ENCODE data around the gene SIGLEC7. TPM values are rescaled to one million over a fixed set of nuclear protein-coding genes. Genes with fewer than 3 reads are reported as not detected.

The SIGLEC7 gene
- total and polyA plus RNA-seq, 10 donors, result 6.8 to 59.9 (median 26.5) TPM

DNA sequence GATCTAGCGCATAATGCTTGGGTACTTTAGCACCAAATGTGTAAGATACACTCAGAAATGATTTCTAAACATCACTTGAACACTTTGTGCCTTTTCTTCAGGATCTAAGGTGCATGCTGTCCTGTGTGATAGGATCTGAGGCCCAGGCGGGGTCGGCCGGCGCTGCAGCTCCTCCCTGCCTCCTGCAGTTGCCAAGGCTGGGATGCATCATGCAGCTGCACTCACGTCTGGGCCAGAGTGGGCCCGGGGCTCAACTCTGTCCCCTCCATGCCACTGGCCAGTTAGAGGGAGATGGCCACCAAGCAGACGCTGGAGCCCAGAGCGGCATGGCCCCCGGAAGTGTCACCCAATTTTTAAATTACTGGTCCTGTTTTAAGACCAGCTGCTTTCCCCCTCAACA lies 53.5 kb downstream of the SIGLEC7 start:
- H3K27ac ChIP-seq, result no peak overlapping the region
- no peaks in the 10 kb centered on the region for H3K36me3 ChIP-seq
- peaks cover 0 to 43% (median 0%) of the 10 kb centered on the region in 7 donors for H3K27me3 ChIP-seq (replicated peaks in 1 of 7)
- no peaks in the 10 kb centered on the region for H3K4me1 ChIP-seq
- DNase-seq, result no peak
- TF ChIP-seq POLR2A (IDR thresholded peaks at IDR 0.05) (no peak), POLR2AphosphoS5 (IDR thresholded peaks at IDR 0.05) (no peak)
- TF ChIP-seq, protein P1, sequence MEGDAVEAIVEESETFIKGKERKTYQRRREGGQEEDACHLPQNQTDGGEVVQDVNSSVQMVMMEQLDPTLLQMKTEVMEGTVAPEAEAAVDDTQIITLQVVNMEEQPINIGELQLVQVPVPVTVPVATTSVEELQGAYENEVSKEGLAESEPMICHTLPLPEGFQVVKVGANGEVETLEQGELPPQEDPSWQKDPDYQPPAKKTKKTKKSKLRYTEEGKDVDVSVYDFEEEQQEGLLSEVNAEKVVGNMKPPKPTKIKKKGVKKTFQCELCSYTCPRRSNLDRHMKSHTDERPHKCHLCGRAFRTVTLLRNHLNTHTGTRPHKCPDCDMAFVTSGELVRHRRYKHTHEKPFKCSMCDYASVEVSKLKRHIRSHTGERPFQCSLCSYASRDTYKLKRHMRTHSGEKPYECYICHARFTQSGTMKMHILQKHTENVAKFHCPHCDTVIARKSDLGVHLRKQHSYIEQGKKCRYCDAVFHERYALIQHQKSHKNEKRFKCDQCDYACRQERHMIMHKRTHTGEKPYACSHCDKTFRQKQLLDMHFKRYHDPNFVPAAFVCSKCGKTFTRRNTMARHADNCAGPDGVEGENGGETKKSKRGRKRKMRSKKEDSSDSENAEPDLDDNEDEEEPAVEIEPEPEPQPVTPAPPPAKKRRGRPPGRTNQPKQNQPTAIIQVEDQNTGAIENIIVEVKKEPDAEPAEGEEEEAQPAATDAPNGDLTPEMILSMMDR (IDR thresholded peaks at IDR 0.05 in 8 of 11, conservative IDR thresholded peaks at IDR 0.05 in 3 of 11), result no peak
- 87 to 95% (median 91%) methylated on average over 10 of the region's 10 CpGs for WGBS, 5 donors
- intact Hi-C loops (cut with DNase I; ENCODE audit: low total_unique reads), result no loop called here
- no peak overlapping the region for H3K4me3 ChIP-seq
- H3K9me3 ChIP-seq, result no peaks in the 10 kb centered on the region

DNA sequence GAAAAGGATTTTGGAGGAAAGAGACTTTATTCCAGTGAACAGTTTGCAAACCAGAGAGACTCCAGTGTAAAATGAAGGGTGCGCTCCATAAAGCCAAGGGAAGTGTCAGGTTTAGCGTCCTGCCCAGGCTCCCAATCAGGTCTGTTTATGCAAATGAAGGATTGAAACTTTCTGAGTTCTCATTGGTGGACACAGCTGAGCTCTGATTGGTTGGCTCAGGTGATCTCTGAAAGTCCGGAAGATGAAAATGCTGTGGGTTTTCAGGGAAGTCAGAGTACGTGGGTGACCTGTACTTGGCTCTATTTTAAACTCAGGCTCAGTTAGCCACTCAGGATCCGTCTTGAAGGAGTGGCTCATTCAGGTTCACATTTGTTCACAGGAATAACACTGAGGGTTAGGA lies 54.1 kb downstream of the SIGLEC7 start:
- no peak for DNase-seq
- H3K4me3 ChIP-seq, result no peak overlapping the region
- no peaks in the 10 kb centered on the region for H3K4me1 ChIP-seq
- peaks cover 0 to 49% (median 0%) of the 10 kb centered on the region in 7 donors for H3K27me3 ChIP-seq (replicated peaks in 1 of 7)
- H3K27ac ChIP-seq, result no peak overlapping the region
- intact Hi-C loops (cut with DNase I; ENCODE audit: low total_unique reads), result no loop called here
- no peaks in the 10 kb centered on the region for H3K36me3 ChIP-seq
- WGBS, 5 donors, result 67 to 83% (median 78%) methylated on average over 5 of the region's 5 CpGs
- H3K9me3 ChIP-seq, result no peaks in the 10 kb centered on the region
- TF ChIP-seq, protein P1 (IDR thresholded peaks at IDR 0.05 in 8 of 11, conservative IDR thresholded peaks at IDR 0.05 in 3 of 11), result no peak
- TF ChIP-seq POLR2AphosphoS5 (IDR thresholded peaks at IDR 0.05) (no peak), POLR2A (IDR thresholded peaks at IDR 0.05) (no peak)

DNA sequence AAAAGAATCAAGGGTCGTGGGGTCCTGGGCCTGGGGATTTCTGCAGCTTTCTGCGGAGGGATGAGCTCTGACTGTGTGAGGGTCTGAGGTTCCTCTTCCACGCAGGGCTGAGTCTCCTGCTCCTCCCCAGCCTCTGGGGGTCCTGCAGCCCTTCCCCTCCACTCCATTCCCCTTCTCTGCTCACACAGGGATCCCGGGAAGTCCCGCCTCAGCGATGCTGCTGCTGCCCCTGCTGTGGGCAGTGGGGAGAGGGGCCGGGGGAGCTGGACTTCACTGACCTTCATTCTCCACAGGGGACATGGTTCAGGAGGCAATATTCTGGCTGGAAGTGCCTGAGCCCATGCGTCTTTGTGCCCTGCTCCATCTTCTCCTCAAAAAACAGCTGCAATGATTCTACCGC lies 56.5 kb downstream of the SIGLEC7 start:
- no peak for DNase-seq
- Histone ChIP-seq H3K27ac (no peak overlapping the region), H3K4me3 (no peak overlapping the region), H3K36me3 (no peaks in the 10 kb centered on the region), H3K9me3 (no peaks in the 10 kb centered on the region), H3K27me3 (replicated peaks in 1 of 7) (peaks cover 0 to 56% (median 0%) of the 10 kb centered on the region in 7 donors), H3K4me1 (peaks cover 0 to 4% (median 0%) of the 10 kb centered on the region in 6 donors)
- WGBS, 5 donors, result 69 to 87% (median 84%) methylated on average over 5 to 9 of the region's 9 CpGs
- TF ChIP-seq POLR2A (IDR thresholded peaks at IDR 0.05) (no peak), POLR2AphosphoS5 (IDR thresholded peaks at IDR 0.05) (no peak)
- TF ChIP-seq, protein P1 (IDR thresholded peaks at IDR 0.05 in 8 of 11, conservative IDR thresholded peaks at IDR 0.05 in 3 of 11), result no peak
- intact Hi-C loops (cut with DNase I; ENCODE audit: low total_unique reads), result no loop called here

DNA sequence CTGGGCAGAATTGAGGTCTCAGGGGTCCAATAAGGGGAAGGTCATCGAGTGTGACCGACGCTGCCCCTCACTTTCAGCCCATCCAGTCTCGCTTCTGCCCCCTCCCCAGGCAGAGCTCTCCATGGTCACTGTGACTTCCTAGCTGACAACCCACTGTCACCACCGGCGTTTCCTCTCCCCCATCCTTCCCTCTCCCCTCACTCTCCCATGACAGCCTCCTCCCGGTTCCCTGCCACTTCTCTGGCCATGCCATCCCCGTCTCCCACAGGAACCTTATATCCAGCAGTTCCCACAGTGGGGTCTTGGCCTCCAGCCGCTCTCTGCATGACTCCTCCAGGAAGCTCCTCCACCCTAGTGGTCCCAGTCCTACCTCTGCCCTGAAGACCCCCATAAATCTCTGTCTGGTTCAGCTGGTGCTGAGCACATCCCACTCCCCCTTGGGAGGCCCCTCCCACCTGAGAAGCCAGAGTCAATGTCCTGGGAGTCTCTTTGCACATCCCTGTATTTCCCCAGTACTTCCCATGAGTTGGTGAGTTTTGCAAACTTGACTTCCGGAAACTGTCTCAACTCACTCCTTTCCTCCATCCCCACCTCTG lies 58.1 kb downstream of the SIGLEC7 start:
- H3K4me3 ChIP-seq, result no peak overlapping the region
- TF ChIP-seq POLR2A (IDR thresholded peaks at IDR 0.05), result no peak
- TF ChIP-seq, protein P1 (IDR thresholded peaks at IDR 0.05 in 8 of 11, conservative IDR thresholded peaks at IDR 0.05 in 3 of 11), result no peak
- no peak for TF ChIP-seq POLR2AphosphoS5 (IDR thresholded peaks at IDR 0.05)
- no peak overlapping the region for H3K27ac ChIP-seq
- peaks cover 0 to 12% (median 0%) of the 10 kb centered on the region in 6 donors for H3K4me1 ChIP-seq
- H3K36me3 ChIP-seq, result no peaks in the 10 kb centered on the region
- intact Hi-C loops (cut with DNase I; ENCODE audit: low total_unique reads), result no loop called here
- WGBS, 5 donors, result 62 to 79% (median 68%) methylated on average over 10 of the region's 10 CpGs
- no peaks in the 10 kb centered on the region for H3K9me3 ChIP-seq
- peaks cover 0 to 49% (median 0%) of the 10 kb centered on the region in 7 donors for H3K27me3 ChIP-seq (replicated peaks in 1 of 7)
- DNase-seq, result no peak

Measured in spleen (tissue), 11 donors.